NT2/D1 (cell line): Measurements from ENCODE around the gene ALDH4A1.

Experiments used
- DNase-seq: peaks from one replicate; pipeline ENCODE4 v3.0.0-alpha.2; 2011; ENCODE audit warnings: low read depth, low spot score
- H3K27me3 ChIP-seq: 2 replicates; pipeline ENCODE4 v1.6.0; 2011; ENCODE audit warnings: mild to moderate bottlenecking; ENCODE audit not compliant: insufficient read length, insufficient read depth
- H3K36me3 ChIP-seq: 2 replicates; pipeline ENCODE4 v1.6.1; 2011; ENCODE audit warnings: mild to moderate bottlenecking, low read length, mixed read lengths; ENCODE audit not compliant: insufficient read depth, insufficient read length
- H3K4me1 ChIP-seq: 2 replicates; pipeline ENCODE4 v1.5.1; 2011; ENCODE audit not compliant: insufficient read depth, insufficient read length
- H3K4me3 ChIP-seq: 2 replicates; pipeline ENCODE4 v1.5.1; 2011; ENCODE audit warnings: low read depth; ENCODE audit not compliant: insufficient read length
- H3K9ac ChIP-seq: 2 replicates; pipeline ENCODE4 v1.6.0; 2011; ENCODE audit warnings: low read depth; ENCODE audit not compliant: insufficient read length
- H3K9me3 ChIP-seq: 2 replicates; pipeline ENCODE4 v1.5.1; 2011; ENCODE audit warnings: mild to moderate bottlenecking, low read length; ENCODE audit not compliant: insufficient read depth
- SUZ12 ChIP-seq: IDR thresholded peaks from 2 replicates; pipeline ENCODE4 v1.6.1; 2011; ENCODE audit not compliant: insufficient read length, insufficient read depth; ENCODE audit errors: extremely low read depth
- YY1 ChIP-seq: IDR thresholded peaks from 2 replicates; pipeline ENCODE4 v1.6.1; 2011; ENCODE audit not compliant: insufficient read length, insufficient read depth
- ZNF274 ChIP-seq: IDR thresholded peaks from 2 replicates; pipeline ENCODE4 v1.6.1; 2011; ENCODE audit warnings: mild to moderate bottlenecking, low read depth, low read length

The ALDH4A1 gene

DNA sequence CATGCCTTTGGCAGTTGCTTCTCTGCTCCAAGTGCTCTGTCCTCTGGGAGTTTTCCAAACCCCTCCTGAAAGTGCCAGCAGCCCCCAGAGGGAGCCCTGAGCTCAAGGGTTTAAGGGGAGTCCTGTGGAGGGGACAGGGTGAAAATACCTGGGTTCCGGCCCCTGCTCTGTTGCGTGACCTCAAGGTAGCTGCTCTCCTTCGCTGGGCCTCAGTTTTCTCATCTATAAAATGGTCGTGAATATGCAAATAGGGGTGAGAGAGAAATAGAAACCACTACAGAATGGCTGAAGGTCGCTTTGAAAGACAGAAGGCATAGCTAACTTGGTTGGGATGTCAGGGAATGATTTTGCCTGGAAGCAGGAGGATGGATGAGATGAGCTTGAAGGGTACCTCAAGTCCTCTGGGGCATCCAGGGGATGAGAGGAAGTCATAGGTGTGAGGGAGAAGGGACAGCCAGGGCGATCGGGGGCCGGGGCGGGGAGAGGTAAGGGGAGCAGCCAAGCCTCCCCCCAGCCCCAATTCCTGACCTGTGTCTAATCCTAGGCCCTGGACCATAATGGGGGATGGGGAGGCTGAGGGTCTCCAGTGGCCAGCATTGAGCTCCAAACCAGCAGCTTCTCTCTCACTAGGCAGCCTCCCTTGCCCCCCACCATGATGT is 41.7 kb upstream of the ALDH4A1 start:
- DNase-seq = no peak
- no peak for TF ChIP-seq YY1
- no peak for TF ChIP-seq SUZ12
- TF ChIP-seq ZNF274 = no peak
- Histone ChIP-seq H3K4me3 (no peak overlapping the region), H3K9ac (peak overlapping the region; percentile 53), H3K9me3 (no peaks in the 10 kb centered on the region), H3K4me1 (peaks cover 38% of the 10 kb centered on the region), H3K27me3 (no peaks in the 10 kb centered on the region), H3K36me3 (peaks cover 10% of the 10 kb centered on the region)

DNA sequence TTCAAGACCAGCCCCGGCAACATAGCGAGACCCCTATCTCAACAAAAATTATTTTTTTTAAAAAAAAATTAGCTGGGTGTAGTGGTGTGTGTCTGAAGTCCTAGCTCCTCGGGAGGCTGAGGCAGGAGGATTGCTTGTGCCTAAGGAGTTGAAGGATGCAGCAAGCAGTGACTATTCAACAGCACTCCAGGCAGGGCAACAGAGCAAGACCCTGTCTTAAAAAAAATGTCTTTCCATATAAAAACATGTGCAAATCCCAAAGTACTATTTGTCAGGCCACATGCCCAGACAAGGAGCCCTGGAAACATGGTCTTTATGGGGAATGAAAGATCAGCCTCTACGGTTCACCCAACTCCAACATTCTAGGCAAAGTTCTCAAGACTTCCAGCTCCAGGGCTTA is 40.8 kb upstream of the ALDH4A1 start:
- H3K9ac ChIP-seq = no peak overlapping the region
- no peak for DNase-seq
- H3K4me1 ChIP-seq = peaks cover 45% of the 10 kb centered on the region
- no peak overlapping the region for H3K4me3 ChIP-seq
- H3K36me3 ChIP-seq = peaks cover 10% of the 10 kb centered on the region
- H3K9me3 ChIP-seq = no peaks in the 10 kb centered on the region
- TF ChIP-seq ZNF274 = no peak
- no peak for TF ChIP-seq SUZ12
- TF ChIP-seq YY1 = no peak
- no peaks in the 10 kb centered on the region for H3K27me3 ChIP-seq

DNA sequence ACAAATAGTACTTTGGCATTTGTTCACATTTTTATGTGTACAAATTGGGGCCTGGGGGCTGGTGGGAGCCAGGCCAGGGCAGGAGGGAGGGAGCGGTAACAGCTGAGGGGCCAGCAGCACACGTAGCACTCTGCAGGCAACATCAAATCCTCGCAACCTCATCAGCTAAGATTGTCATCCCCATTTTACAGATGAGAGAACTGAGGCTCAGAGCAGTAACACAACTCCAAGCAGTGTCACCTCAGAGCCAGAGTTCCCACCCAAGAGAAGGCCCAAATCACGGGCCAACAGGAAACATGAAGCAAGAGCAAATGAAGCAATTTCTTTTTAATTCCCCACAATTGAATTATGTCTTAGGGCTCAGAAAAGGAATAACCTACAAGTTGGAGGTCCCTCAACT is 40.0 kb upstream of the ALDH4A1 start:
- H3K9me3 ChIP-seq = no peaks in the 10 kb centered on the region
- H3K9ac ChIP-seq = peak overlapping the region; percentile 53
- peaks cover 10% of the 10 kb centered on the region for H3K36me3 ChIP-seq

DNA sequence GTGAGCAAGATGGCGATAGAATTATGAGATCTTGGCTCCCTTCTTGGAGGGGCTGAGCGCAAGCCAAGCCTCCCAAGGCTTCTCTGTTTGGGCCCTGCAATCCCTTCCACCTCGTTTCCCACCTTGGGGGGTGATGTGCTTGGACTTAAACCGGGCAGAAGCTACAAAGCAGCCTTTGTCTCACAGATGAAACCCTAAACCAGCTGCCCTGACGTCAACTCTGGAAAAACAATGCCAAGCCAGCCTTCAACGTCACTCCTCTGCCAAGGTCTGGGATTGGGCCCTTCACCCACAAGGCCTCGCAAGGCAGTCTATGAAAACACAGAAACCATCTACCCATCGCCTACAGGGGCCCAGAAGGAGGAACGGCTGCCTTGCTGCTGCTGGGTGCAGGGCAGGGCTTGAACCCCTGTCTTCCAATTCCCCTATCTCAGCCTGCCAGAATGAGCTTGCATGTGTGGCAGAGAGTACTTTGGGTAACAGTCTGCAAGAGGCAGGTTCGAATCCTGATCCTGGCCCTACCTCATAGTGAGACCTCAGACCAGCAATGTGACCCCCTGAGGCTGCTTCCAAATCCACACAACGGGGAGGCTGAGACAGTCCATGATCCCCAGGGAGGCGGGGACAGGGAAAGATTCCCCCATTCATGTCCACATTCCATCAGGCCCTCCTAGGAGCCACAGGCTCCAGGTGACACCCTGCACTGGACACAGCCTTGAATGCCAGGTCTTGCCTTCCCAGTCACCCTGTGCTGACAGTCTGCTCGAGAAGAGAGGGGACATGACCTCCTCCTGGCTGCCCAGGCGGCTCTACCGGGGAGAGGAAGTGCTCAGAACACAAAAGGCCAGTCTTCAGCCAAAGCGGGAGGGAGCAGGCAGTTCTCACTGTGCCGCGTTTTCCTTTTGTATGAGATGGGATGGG is 39.1 kb upstream of the ALDH4A1 start:
- Histone ChIP-seq H3K36me3 (peaks cover 10% of the 10 kb centered on the region), H3K4me3 (no peak overlapping the region), H3K4me1 (peaks cover 50% of the 10 kb centered on the region), H3K9ac (peak overlapping the region; percentile 53), H3K27me3 (no peaks in the 10 kb centered on the region), H3K9me3 (no peaks in the 10 kb centered on the region)
- no peak for TF ChIP-seq SUZ12
- TF ChIP-seq YY1 = no peak
- no peak for TF ChIP-seq ZNF274
- DNase-seq = no peak

More for the DNA sequence above, 40.0 kb upstream of the ALDH4A1 start:
- no peak overlapping the region for H3K4me3 ChIP-seq
- DNase-seq = no peak
- H3K27me3 ChIP-seq = no peaks in the 10 kb centered on the region
- peaks cover 48% of the 10 kb centered on the region for H3K4me1 ChIP-seq
- TF ChIP-seq YY1 (no peak), ZNF274 (no peak), SUZ12 (no peak)

DNA sequence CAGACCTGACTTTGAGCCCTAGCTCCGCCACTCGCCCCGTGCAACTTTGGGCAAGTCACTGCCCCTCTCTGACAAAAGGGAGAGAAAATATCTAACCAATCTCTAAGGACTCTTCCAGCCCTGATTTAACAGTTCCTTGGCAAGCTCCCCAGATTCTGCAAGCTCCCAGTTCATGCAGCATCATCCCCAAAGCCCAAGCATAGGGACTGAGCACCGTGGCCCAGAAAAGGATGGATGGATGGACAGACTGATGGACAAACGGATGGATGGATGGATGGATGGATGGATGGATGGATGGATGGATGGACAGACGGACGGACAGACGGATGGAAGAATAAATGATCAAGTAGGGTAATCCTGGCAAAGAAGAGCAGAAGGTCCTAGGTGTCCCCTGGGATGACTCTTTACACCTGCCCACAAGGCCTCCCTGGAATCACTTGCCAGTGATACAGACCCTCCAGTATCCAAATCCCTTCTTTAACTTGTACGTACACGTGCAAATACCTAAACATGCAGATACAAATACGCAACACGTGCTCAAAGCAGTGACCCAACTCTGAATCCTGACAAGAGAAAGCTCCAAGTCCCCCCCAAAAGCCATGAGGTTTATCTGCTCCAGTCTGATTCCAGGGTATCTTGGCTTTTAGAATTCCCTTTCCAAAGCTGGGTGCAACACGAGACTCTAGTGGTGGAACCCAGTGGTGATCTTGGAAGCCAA is 38.1 kb upstream of the ALDH4A1 start:
- no peak overlapping the region for H3K4me3 ChIP-seq
- no peak for DNase-seq
- no peaks in the 10 kb centered on the region for H3K9me3 ChIP-seq
- TF ChIP-seq YY1 = no peak
- no peaks in the 10 kb centered on the region for H3K27me3 ChIP-seq
- H3K9ac ChIP-seq = no peak overlapping the region
- H3K36me3 ChIP-seq = peaks cover 10% of the 10 kb centered on the region
- H3K4me1 ChIP-seq = peaks cover 50% of the 10 kb centered on the region

DNA sequence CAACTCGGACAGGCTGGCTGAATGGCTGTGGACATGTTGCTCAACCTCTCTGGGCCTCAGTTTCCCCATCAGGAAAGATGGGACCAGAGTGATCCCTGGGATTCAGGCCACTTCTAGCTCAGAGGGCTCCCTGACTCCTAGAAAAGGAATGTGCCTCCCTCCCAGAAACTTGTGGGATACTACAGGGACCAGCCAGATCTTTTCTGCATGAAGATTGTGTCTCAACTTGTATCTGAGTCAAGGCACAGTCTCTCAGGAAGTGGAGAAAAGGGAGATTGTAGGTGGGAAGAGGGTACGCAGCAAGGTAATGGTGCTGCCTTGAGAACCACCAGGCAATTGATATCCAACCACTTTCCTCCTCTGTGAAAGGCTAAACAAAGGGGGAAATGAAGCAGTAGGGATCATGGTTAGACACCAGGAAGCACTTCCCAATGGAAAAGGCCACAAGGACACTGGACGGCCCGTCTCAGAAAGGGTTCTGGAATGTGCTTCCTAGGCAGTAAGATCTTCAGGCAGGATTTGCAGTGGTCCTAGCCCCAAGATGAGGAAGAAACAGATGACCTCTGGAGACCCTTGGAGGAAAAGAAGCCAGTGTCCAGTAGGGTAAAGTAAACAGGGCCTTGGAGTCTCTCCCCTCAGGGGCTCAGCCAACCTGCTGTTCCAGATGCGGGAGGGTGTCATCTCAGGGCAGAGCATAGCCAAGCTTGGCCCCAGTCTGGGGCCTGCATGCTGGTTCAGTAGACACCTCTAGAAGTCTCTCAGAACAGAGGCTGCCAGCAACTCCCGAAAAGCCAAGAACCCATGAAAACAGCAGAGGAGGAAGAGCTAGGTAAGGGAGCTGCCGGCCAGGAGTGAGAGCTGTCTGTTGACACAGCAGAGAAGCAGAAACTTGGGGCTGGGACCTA is 37.3 kb upstream of the ALDH4A1 start:
- Histone ChIP-seq H3K4me1 (peaks cover 43% of the 10 kb centered on the region), H3K27me3 (no peaks in the 10 kb centered on the region), H3K4me3 (no peak overlapping the region), H3K36me3 (peaks cover 10% of the 10 kb centered on the region), H3K9ac (peak overlapping the region; percentile 32), H3K9me3 (no peaks in the 10 kb centered on the region)
- DNase-seq = no peak
- TF ChIP-seq ZNF274 (no peak), SUZ12 (no peak), YY1 (no peak)

DNA sequence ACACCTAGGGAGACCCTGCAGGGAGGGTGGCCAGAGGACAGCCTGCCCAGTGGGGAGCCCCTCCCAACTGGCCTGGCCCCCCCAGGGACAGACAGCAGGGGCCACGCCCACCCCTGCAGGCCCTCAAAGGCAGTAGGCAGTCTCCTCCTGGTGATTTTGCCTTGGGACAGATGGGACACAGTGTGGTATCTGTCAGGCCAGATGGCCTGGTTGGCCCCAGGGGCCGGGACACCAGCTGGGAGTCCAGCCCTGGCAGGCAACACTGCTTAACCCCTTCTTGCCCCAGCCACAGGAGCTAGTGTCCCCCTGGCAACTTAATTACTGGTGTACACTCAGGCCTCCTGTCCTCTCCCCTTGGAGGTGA is 36.3 kb upstream of the ALDH4A1 start:
- TF ChIP-seq ZNF274 (no peak), SUZ12 (no peak), YY1 (no peak)
- peaks cover 5% of the 10 kb centered on the region for H3K36me3 ChIP-seq
- H3K9ac ChIP-seq = peak overlapping the region; percentile 32
- no peaks in the 10 kb centered on the region for H3K27me3 ChIP-seq
- no peak overlapping the region for H3K4me3 ChIP-seq
- peaks cover 41% of the 10 kb centered on the region for H3K4me1 ChIP-seq
- no peak for DNase-seq
- H3K9me3 ChIP-seq = no peaks in the 10 kb centered on the region
